Mesenchymal stem cell (in vitro differentiated cells and primary cell): ENCODE data around the gene CYP8B1.

Source experiments
- DNase-seq: peaks from one replicate; pipeline ENCODE4 v3.0.0-alpha.2; 2013
- H2AFZ ChIP-seq: one replicate; pipeline ENCODE4 v1.6.1; 2013; ENCODE audit warnings: low read depth, mild to moderate bottlenecking, control low read depth, inconsistent platforms, low read length, moderate library complexity
- H2AK5ac ChIP-seq: 2 replicates; pipeline ENCODE4 v1.6.1; 2013; ENCODE audit warnings: low read length, moderate library complexity, mild to moderate bottlenecking, inconsistent platforms; ENCODE audit not compliant: severe bottlenecking
- H2BK120ac ChIP-seq: one replicate; pipeline ENCODE4 v1.6.1; 2013; ENCODE audit warnings: low read depth, mild to moderate bottlenecking, inconsistent platforms, low read length, moderate library complexity
- H2BK12ac ChIP-seq, 2 experiments: one replicate each; pipeline ENCODE4 v1.6.1; 2013; ENCODE audit warnings: inconsistent platforms in 2 of 2, low read length in 2 of 2, mild to moderate bottlenecking in 2 of 2, moderate library complexity in 2 of 2, control low read depth in 1 of 2
- H2BK15ac ChIP-seq: one replicate; pipeline ENCODE4 v1.6.1; 2013; ENCODE audit warnings: mild to moderate bottlenecking, low read depth, inconsistent platforms; ENCODE audit not compliant: poor library complexity, severe bottlenecking
- H2BK5ac ChIP-seq: 2 replicates; pipeline ENCODE4 v1.6.1; 2013; ENCODE audit warnings: low read depth, mild to moderate bottlenecking, low read length, control low read depth, inconsistent platforms; ENCODE audit not compliant: poor library complexity, severe bottlenecking
- H3K14ac ChIP-seq, 2 experiments: one replicate each; pipeline ENCODE4 v1.6.1; 2013; ENCODE audit warnings: inconsistent platforms in 2 of 2, low read length in 2 of 2, control low read depth in 1 of 2, mild to moderate bottlenecking in 1 of 2, moderate library complexity in 1 of 2
- H3K18ac ChIP-seq, 2 experiments: one replicate each; pipeline ENCODE4 v1.6.1; 2013; ENCODE audit warnings: inconsistent platforms in 2 of 2, low read length in 2 of 2, control low read depth in 1 of 2, low read depth in 1 of 2, mild to moderate bottlenecking in 1 of 2
- H3K23ac ChIP-seq, 2 experiments: one replicate each; pipeline ENCODE4 v1.6.1; 2013; ENCODE audit warnings: inconsistent platforms in 2 of 2, low read length in 2 of 2, mild to moderate bottlenecking in 2 of 2, moderate library complexity in 2 of 2, control low read depth in 1 of 2
- H3K27ac ChIP-seq: 2 replicates; pipeline ENCODE4 v1.5.1; 2013; ENCODE audit warnings: mild to moderate bottlenecking, moderate library complexity, low read length, control low read depth, inconsistent platforms; ENCODE audit not compliant: poor library complexity, severe bottlenecking
- H3K27me3 ChIP-seq, 2 experiments: 2 replicates each; pipeline versions ENCODE4 v1.6.1 to v1.7.0; 2013; ENCODE audit warnings: low read length in 2 of 2, mild to moderate bottlenecking in 2 of 2, moderate library complexity in 2 of 2, control low read depth in 1 of 2, inconsistent platforms in 1 of 2; ENCODE audit not compliant: control insufficient read depth in 1 of 2, insufficient read depth in 1 of 2
- H3K36me3 ChIP-seq, 2 experiments: 2 replicates each; pipeline versions ENCODE4 v1.6.1 to v1.7.0; 2013; ENCODE audit warnings: low read length in 2 of 2, control low read depth in 1 of 2, inconsistent platforms in 1 of 2, low read depth in 1 of 2, mild to moderate bottlenecking in 1 of 2; ENCODE audit not compliant: insufficient read depth in 2 of 2, control insufficient read depth in 1 of 2
- H3K4ac ChIP-seq, 2 experiments: one replicate each; pipeline ENCODE4 v1.6.1; 2013; ENCODE audit warnings: inconsistent platforms in 2 of 2, low read length in 2 of 2, mild to moderate bottlenecking in 2 of 2, moderate library complexity in 2 of 2, control low read depth in 1 of 2, low read depth in 1 of 2
- H3K4me1 ChIP-seq: 2 replicates; pipeline ENCODE4 v1.6.1; 2013; ENCODE audit warnings: low read depth, low read length, control low read depth; ENCODE audit not compliant: control insufficient read depth, insufficient read depth
- H3K4me2 ChIP-seq: 2 replicates; pipeline ENCODE4 v1.6.1; 2013; ENCODE audit warnings: low read length, mild to moderate bottlenecking, inconsistent platforms; ENCODE audit not compliant: poor library complexity, severe bottlenecking
- H3K4me3 ChIP-seq, 2 experiments: 2 replicates each; pipeline versions ENCODE4 v1.5.1 to v1.7.0; 2013; ENCODE audit warnings: low read length in 2 of 2, mild to moderate bottlenecking in 2 of 2, control low read depth in 1 of 2, low read depth in 1 of 2; ENCODE audit not compliant: insufficient read depth in 1 of 2
- H3K79me1 ChIP-seq: replicated peaks from 2 replicates; pipeline ENCODE4 v1.6.1; 2013; ENCODE audit warnings: mild to moderate bottlenecking, control low read depth, low read length, inconsistent platforms; ENCODE audit not compliant: poor library complexity, severe bottlenecking
- H3K9ac ChIP-seq: 2 replicates; pipeline ENCODE4 v1.7.0; 2013; ENCODE audit warnings: mild to moderate bottlenecking, low read length, moderate library complexity
- H3K9me3 ChIP-seq: 2 replicates; pipeline ENCODE4 v1.7.0; 2013; ENCODE audit warnings: mild to moderate bottlenecking, low read length; ENCODE audit not compliant: control insufficient read depth
- H4K8ac ChIP-seq: one replicate; pipeline ENCODE4 v1.6.1; 2013; ENCODE audit warnings: inconsistent platforms, mild to moderate bottlenecking, low read length, moderate library complexity
- H4K91ac ChIP-seq: one replicate; pipeline ENCODE4 v1.6.1; 2013; ENCODE audit warnings: mild to moderate bottlenecking, low read length, inconsistent platforms
- WGBS: methylation state at CpG from one replicate; pipeline ENCODE4 v1.1.7; 2013; ENCODE audit warnings: mixed read lengths; 5-methylcytosine and 5-hydroxymethylcytosine counted together

The CYP8B1 gene

GRCh38 chr3:42911551-42911950 is 35.9 kb upstream of the CYP8B1 start:
- H3K36me3 ChIP-seq: peaks cover 0 to 52% of the 10 kb centered on the region in 2 experiments
- no peaks in the 10 kb centered on the region for H3K79me1 ChIP-seq
- no peak overlapping the region for H2BK12ac ChIP-seq
- no peak overlapping the region for H2BK5ac ChIP-seq
- no peak overlapping the region for H3K23ac ChIP-seq
- no peak overlapping the region for H2BK15ac ChIP-seq
- H3K4me3 ChIP-seq: no peak overlapping the region
- no peak overlapping the region for H2AK5ac ChIP-seq
- H2BK120ac ChIP-seq: no peak overlapping the region
- H3K27me3 ChIP-seq: no peaks in the 10 kb centered on the region
- H3K4me2 ChIP-seq: no peak overlapping the region
- H3K27ac ChIP-seq: no peak overlapping the region
- H3K4ac ChIP-seq: no peak overlapping the region
- H2AFZ ChIP-seq: no peak overlapping the region
- H4K91ac ChIP-seq: no peak overlapping the region
- H3K9me3 ChIP-seq: peaks cover 49% of the 10 kb centered on the region
- no peak overlapping the region for H4K8ac ChIP-seq
- H3K14ac ChIP-seq: no peak overlapping the region
- DNase-seq: no peak
- H3K9ac ChIP-seq: no peak overlapping the region
- WGBS: 100% methylated on average over 1 of the region's 2 CpGs
- no peaks in the 10 kb centered on the region for H3K4me1 ChIP-seq
- H3K18ac ChIP-seq: no peak overlapping the region

- no peak overlapping the region for H4K8ac ChIP-seq
- no peak overlapping the region for H3K4me3 ChIP-seq
- H2BK120ac ChIP-seq: no peak overlapping the region
- peaks cover 0 to 32% of the 10 kb centered on the region in 2 experiments for H3K36me3 ChIP-seq
- no peak overlapping the region for H3K18ac ChIP-seq
- H2BK15ac ChIP-seq: no peak overlapping the region
- DNase-seq: no peak
- no peak overlapping the region for H4K91ac ChIP-seq
- no peak overlapping the region for H2AFZ ChIP-seq
- H2BK12ac ChIP-seq: no peak overlapping the region
- no peak overlapping the region for H3K9ac ChIP-seq
- no peak overlapping the region for H2AK5ac ChIP-seq
- H3K9me3 ChIP-seq: peaks cover 26% of the 10 kb centered on the region
- H3K4me2 ChIP-seq: no peak overlapping the region
- H2BK5ac ChIP-seq: no peak overlapping the region
- H3K4ac ChIP-seq: no peak overlapping the region
- H3K23ac ChIP-seq: no peak overlapping the region
- no peak overlapping the region for H3K14ac ChIP-seq
- H3K27me3 ChIP-seq: peaks cover 0 to 17% of the 10 kb centered on the region in 2 experiments
- no peaks in the 10 kb centered on the region for H3K4me1 ChIP-seq
- no peaks in the 10 kb centered on the region for H3K79me1 ChIP-seq
- no peak overlapping the region for H3K27ac ChIP-seq
- WGBS: 72% methylated on average over 5 of the region's 7 CpGs
Observed at GRCh38 chr3:42908675-42909074, 33.0 kb upstream of the CYP8B1 start.

- H3K14ac ChIP-seq: no peak overlapping the region
- H3K9me3 ChIP-seq: peaks cover 16% of the 10 kb centered on the region
- no peak overlapping the region for H3K18ac ChIP-seq
- H2BK120ac ChIP-seq: no peak overlapping the region
- no peaks in the 10 kb centered on the region for H3K79me1 ChIP-seq
- no peak overlapping the region for H2AFZ ChIP-seq
- H4K91ac ChIP-seq: no peak overlapping the region
- H3K4me1 ChIP-seq: no peaks in the 10 kb centered on the region
- H2AK5ac ChIP-seq: no peak overlapping the region
- no peak overlapping the region for H3K23ac ChIP-seq
- H3K36me3 ChIP-seq: peaks cover 0 to 22% of the 10 kb centered on the region in 2 experiments
- H3K27ac ChIP-seq: no peak overlapping the region
- H2BK15ac ChIP-seq: no peak overlapping the region
- no peak overlapping the region for H2BK12ac ChIP-seq
- no peak for DNase-seq
- no peak overlapping the region for H3K4me2 ChIP-seq
- peak overlapping the region in 1 of 2 experiments; percentile 82 for H3K4me3 ChIP-seq
- H3K4ac ChIP-seq: no peak overlapping the region
- H4K8ac ChIP-seq: no peak overlapping the region
- H3K9ac ChIP-seq: peak overlapping the region; percentile 85
- no peak overlapping the region for H2BK5ac ChIP-seq
- H3K27me3 ChIP-seq: peaks cover 0 to 23% of the 10 kb centered on the region in 2 experiments
- WGBS: 92% methylated on average over 4 of the region's 4 CpGs
Observed at GRCh38 chr3:42906848-42907183, 31.1 kb upstream of the CYP8B1 start.

- H2BK12ac ChIP-seq: no peak within 1 kb of the TSS
- no peaks in the 10 kb centered on the region for H3K79me1 ChIP-seq
- no peak within 1 kb of the TSS for H2BK5ac ChIP-seq
- H3K4ac ChIP-seq: no peak within 1 kb of the TSS
- H4K8ac ChIP-seq: no peak within 1 kb of the TSS
- no peak for DNase-seq
- H3K23ac ChIP-seq: no peak within 1 kb of the TSS
- no peak within 1 kb of the TSS for H2AFZ ChIP-seq
- no peak within 1 kb of the TSS for H3K14ac ChIP-seq
- peaks cover 10% of the 10 kb centered on the region for H3K9me3 ChIP-seq
- WGBS: 94% methylated on average over 59 of the region's 59 CpGs
- H3K18ac ChIP-seq: no peak within 1 kb of the TSS
- H3K36me3 ChIP-seq: peaks cover 0 to 16% of the 10 kb centered on the region in 2 experiments
- peak within 1 kb of the TSS in 1 of 2 experiments; percentile 82 for H3K4me3 ChIP-seq
- H2BK120ac ChIP-seq: no peak within 1 kb of the TSS
- H3K27me3 ChIP-seq: peaks cover 0 to 23% of the 10 kb centered on the region in 2 experiments
- peak within 1 kb of the TSS; percentile 85 for H3K9ac ChIP-seq
- H3K27ac ChIP-seq: no peak within 1 kb of the TSS
- no peak within 1 kb of the TSS for H2BK15ac ChIP-seq
- no peak within 1 kb of the TSS for H3K4me2 ChIP-seq
- no peaks in the 10 kb centered on the region for H3K4me1 ChIP-seq
- no peak within 1 kb of the TSS for H2AK5ac ChIP-seq
- H4K91ac ChIP-seq: no peak within 1 kb of the TSS
Observed at GRCh38 chr3:42906070-42906847, 30.6 kb upstream of the CYP8B1 start, which contains the start of gene ZNF662. Gene ZNF662 (plus strand): TSS chr3:42906142. CDS start chr3:42908115, 1,973 bp downstream.
